Activated CD4-positive, alpha-beta T cell treated with anti-CD3 and anti-CD28 coated beads, Interleukin-2, amount 10 ng/mL, durations not matched to agents 7 days and 5 days (primary cell): Measurements from ENCODE around the gene MBP. TPM values are rescaled to one million over a fixed set of nuclear protein-coding genes. Genes with fewer than 3 reads are reported as not detected.

Experiments used
- CTCF ChIA-PET: fragments of 350-600 bp; sonication (Branson Sonifier 250); formaldehyde crosslinking; loops from one replicate; lab custom pipeline; 2021; ENCODE audit warnings: antibody characterized with exemption; lab: Charles Lee
- POLR2A ChIA-PET: fragments of 350-600 bp; sonication (Branson Sonifier 250); formaldehyde crosslinking; loops from one replicate; lab custom pipeline; 2021; ENCODE audit warnings: antibody characterized with exemption; lab: Charles Lee
- DNase-seq: peaks from one replicate; pipeline ENCODE4 v3.0.0-alpha.2; 2020
- H3K27ac Mint-ChIP-seq: one replicate; pipeline ENCODE4 v1.8.0; 2021; ENCODE audit warnings: mild to moderate bottlenecking, moderate library complexity, mixed read lengths
- H3K27me3 Mint-ChIP-seq: one replicate; pipeline ENCODE4 v1.8.0; 2021; ENCODE audit warnings: mixed read lengths
- H3K36me3 Mint-ChIP-seq: one replicate; pipeline ENCODE4 v1.8.0; 2021; ENCODE audit warnings: low read depth, mixed read lengths
- H3K4me1 Mint-ChIP-seq: one replicate; pipeline ENCODE4 v1.8.0; 2021; ENCODE audit warnings: mixed read lengths
- H3K4me3 Mint-ChIP-seq: one replicate; pipeline ENCODE4 v1.8.0; 2021; ENCODE audit warnings: mild to moderate bottlenecking, moderate library complexity, mixed read lengths
- H3K9me3 Mint-ChIP-seq: one replicate; pipeline ENCODE4 v1.8.0; 2021; ENCODE audit warnings: mixed read lengths
- total RNA-seq, 2 experiments: library from RNA; stranded (reverse); gene quantifications; one replicate each; pipeline ENCODE4 v1.2.3, GENCODE V29; 2021

The MBP gene
- total RNA-seq, 2 experiments from 2014 or later: 111 to 133 TPM

- Mint-ChIP-seq H3K9me3 (no peaks in the 10 kb centered on the region), H3K4me1 (peaks cover 95% of the 10 kb centered on the region), H3K36me3 (peaks cover 84% of the 10 kb centered on the region), H3K4me3 (peak overlapping the region; percentile 73), H3K27ac (peak overlapping the region; percentile 99), H3K27me3 (no peaks in the 10 kb centered on the region)
- ChIA-PET CTCF (interaction anchor here (0.7 to 2.0 kb wide), 4 partner anchors 30 to 49 kb away, joined by 3 to 7 read pairs (median 6); no protein-coding TSS in a partner anchor), POLR2A (no interaction called here)
- DNase-seq: peak; percentile 21
These were observed 31.7 kb downstream of the MBP start for GRCh38 chr18:77100751-77101355.

GRCh38 chr18:77099485-77100370, 32.9 kb downstream of the MBP start:
- Mint-ChIP-seq H3K27ac (peak overlapping the region; percentile 99), H3K4me3 (peak overlapping the region; percentile 16), H3K27me3 (no peaks in the 10 kb centered on the region), H3K9me3 (no peaks in the 10 kb centered on the region), H3K36me3 (peaks cover 86% of the 10 kb centered on the region), H3K4me1 (peaks cover 96% of the 10 kb centered on the region)
- DNase-seq: peak; percentile 31
- POLR2A ChIA-PET: interaction anchor here (1.6 kb wide), 1 partner anchor 32 kb away, joined by 4 read pairs; no protein-coding TSS in a partner anchor
- CTCF ChIA-PET: interaction anchor here (1.7 kb wide), 1 partner anchor 31 kb away, joined by 6 read pairs; no protein-coding TSS in a partner anchor

GRCh38 chr18:77098538-77099174, 33.9 kb downstream of the MBP start:
- Mint-ChIP-seq H3K27ac (peak overlapping the region; percentile 99), H3K36me3 (peaks cover 85% of the 10 kb centered on the region), H3K4me1 (peaks cover 89% of the 10 kb centered on the region), H3K4me3 (no peak overlapping the region), H3K27me3 (no peaks in the 10 kb centered on the region), H3K9me3 (no peaks in the 10 kb centered on the region)
- ChIA-PET POLR2A (interaction anchor here (1.6 kb wide), 1 partner anchor 31 kb away, joined by 4 read pairs; no protein-coding TSS in a partner anchor), CTCF (interaction anchor here (1.2 to 2.8 kb wide), 3 partner anchors 8 to 98 kb away, joined by 4 to 12 read pairs (median 6); no protein-coding TSS in a partner anchor)
- no peak for DNase-seq

- peaks cover 87% of the 10 kb centered on the region for H3K4me1 Mint-ChIP-seq
- DNase-seq: no peak
- H3K4me3 Mint-ChIP-seq: no peak overlapping the region
- peak overlapping the region; percentile 80 for H3K27ac Mint-ChIP-seq
- H3K27me3 Mint-ChIP-seq: no peaks in the 10 kb centered on the region
- ChIA-PET POLR2A (interaction anchor here (1.6 kb wide), 1 partner anchor 30 kb away, joined by 4 read pairs; no protein-coding TSS in a partner anchor), CTCF (interaction anchor here (0.6 to 2.8 kb wide), 5 partner anchors 9 to 97 kb away, joined by 3 to 12 read pairs (median 4); no protein-coding TSS in a partner anchor)
- H3K36me3 Mint-ChIP-seq: peaks cover 79% of the 10 kb centered on the region
- no peaks in the 10 kb centered on the region for H3K9me3 Mint-ChIP-seq
These were observed 34.6 kb downstream of the MBP start for GRCh38 chr18:77098029-77098428.

- H3K4me3 Mint-ChIP-seq: no peak overlapping the region
- ChIA-PET CTCF (interaction anchor here (0.6 to 2.8 kb wide), 13 partner anchors 10 to 116 kb away, joined by 3 to 12 read pairs (median 4); no protein-coding TSS in a partner anchor), POLR2A (interaction anchor here (0.7 kb wide), 1 partner anchor 457 kb away, joined by 3 read pairs; no protein-coding TSS in a partner anchor)
- peaks cover 79% of the 10 kb centered on the region for H3K36me3 Mint-ChIP-seq
- H3K9me3 Mint-ChIP-seq: no peaks in the 10 kb centered on the region
- DNase-seq: no peak
- H3K4me1 Mint-ChIP-seq: peaks cover 86% of the 10 kb centered on the region
- H3K27ac Mint-ChIP-seq: peak overlapping the region; percentile 80
- no peaks in the 10 kb centered on the region for H3K27me3 Mint-ChIP-seq
These were observed 35.4 kb downstream of the MBP start for GRCh38 chr18:77096936-77097886.

GRCh38 chr18:77095391-77096371, 36.9 kb downstream of the MBP start:
- Mint-ChIP-seq H3K9me3 (no peaks in the 10 kb centered on the region), H3K27ac (peak overlapping the region; percentile 37), H3K4me3 (no peak overlapping the region), H3K27me3 (no peaks in the 10 kb centered on the region), H3K4me1 (peaks cover 79% of the 10 kb centered on the region), H3K36me3 (peaks cover 69% of the 10 kb centered on the region)
- no peak for DNase-seq
- CTCF ChIA-PET: interaction anchor here (0.7 to 2.8 kb wide), 8 partner anchors 9 to 39 kb away, joined by 3 to 12 read pairs (median 4); no protein-coding TSS in a partner anchor
- POLR2A ChIA-PET: no interaction called here

GRCh38 chr18:77093586-77093985, 39.0 kb downstream of the MBP start:
- Mint-ChIP-seq H3K4me1 (peaks cover 72% of the 10 kb centered on the region), H3K36me3 (peaks cover 66% of the 10 kb centered on the region), H3K4me3 (no peak overlapping the region), H3K27me3 (no peaks in the 10 kb centered on the region), H3K9me3 (no peaks in the 10 kb centered on the region), H3K27ac (no peak overlapping the region)
- ChIA-PET CTCF (interaction anchor here (1.0 to 1.8 kb wide), 3 partner anchors 9 to 93 kb away, joined by 3 to 4 read pairs (median 3); no protein-coding TSS in a partner anchor), POLR2A (no interaction called here)
- no peak for DNase-seq

GRCh38 chr18:77093067-77093430, 39.5 kb downstream of the MBP start:
- Mint-ChIP-seq H3K4me1 (peaks cover 67% of the 10 kb centered on the region), H3K36me3 (peaks cover 61% of the 10 kb centered on the region), H3K27ac (no peak overlapping the region), H3K4me3 (no peak overlapping the region), H3K27me3 (no peaks in the 10 kb centered on the region), H3K9me3 (no peaks in the 10 kb centered on the region)
- ChIA-PET CTCF (interaction anchor here (0.6 kb wide), 1 partner anchor 205 kb away, joined by 3 read pairs; no protein-coding TSS in a partner anchor), POLR2A (no interaction called here)
- DNase-seq: no peak

- POLR2A ChIA-PET: no interaction called here
- peaks cover 56% of the 10 kb centered on the region for H3K36me3 Mint-ChIP-seq
- H3K27me3 Mint-ChIP-seq: no peaks in the 10 kb centered on the region
- DNase-seq: no peak
- H3K4me1 Mint-ChIP-seq: peaks cover 61% of the 10 kb centered on the region
- CTCF ChIA-PET: interaction anchor here (0.6 to 1.6 kb wide), 2 partner anchors 20 to 204 kb away, joined by 3 to 4 read pairs; no protein-coding TSS in a partner anchor
- no peaks in the 10 kb centered on the region for H3K9me3 Mint-ChIP-seq
- no peak overlapping the region for H3K4me3 Mint-ChIP-seq
- peak overlapping the region; percentile 64 for H3K27ac Mint-ChIP-seq
These were observed 40.2 kb downstream of the MBP start for GRCh38 chr18:77092104-77093066.

GRCh38 chr18:77091366-77091765, 41.2 kb downstream of the MBP start:
- Mint-ChIP-seq H3K27me3 (no peaks in the 10 kb centered on the region), H3K36me3 (peaks cover 57% of the 10 kb centered on the region), H3K4me3 (no peak overlapping the region), H3K4me1 (peaks cover 58% of the 10 kb centered on the region), H3K27ac (no peak overlapping the region), H3K9me3 (no peaks in the 10 kb centered on the region)
- DNase-seq: no peak
- ChIA-PET CTCF (interaction anchor here (0.8 to 1.7 kb wide), 4 partner anchors 12 to 94 kb away, joined by 3 to 5 read pairs (median 4); no protein-coding TSS in a partner anchor), POLR2A (no interaction called here)
